Measurements from ENCODE around the gene LRRC49.

LRRC49 gene

GRCh38 chr15:70976851-70977250 is 84.2 kb downstream of the LRRC49 start:
- TF ChIP-seq CTCF (IDR thresholded peaks at IDR 0.05; ENCODE audit: low read depth, low read length) (no peak), EZH2phosphoT487 (IDR thresholded peaks at IDR 0.05; ENCODE audit: low read depth) (no peak)
- H3K4me2 ChIP-seq (ENCODE audit: low read length): no peak overlapping the region
- no peaks in the 10 kb centered on the region for H3K79me2 ChIP-seq (ENCODE audit: low read length)
- H3K4me1 ChIP-seq (ENCODE audit: low read length): peaks cover 6% of the 10 kb centered on the region
- no peak overlapping the region for H3K27ac ChIP-seq (ENCODE audit: low read length)
- peaks cover 4% of the 10 kb centered on the region; the same call in 1 of the 2 replicates for H3K27me3 ChIP-seq (ENCODE audit: low read depth, low read length)
- no peaks in the 10 kb centered on the region for H3K36me3 ChIP-seq (replicated peaks; ENCODE audit: low read depth, low read length)
- H2AFZ ChIP-seq (ENCODE audit: low read depth, low read length): no peak overlapping the region
- H3K9ac ChIP-seq (ENCODE audit: low read length): no peak overlapping the region
- H4K20me1 ChIP-seq (ENCODE audit: insufficient read depth, low read length): no peaks in the 10 kb centered on the region
- H3K4me3 ChIP-seq (ENCODE audit: low read length): no peak overlapping the region
- H3K9me3 ChIP-seq (ENCODE audit: insufficient read depth, low read length): no peaks in the 10 kb centered on the region

DNA sequence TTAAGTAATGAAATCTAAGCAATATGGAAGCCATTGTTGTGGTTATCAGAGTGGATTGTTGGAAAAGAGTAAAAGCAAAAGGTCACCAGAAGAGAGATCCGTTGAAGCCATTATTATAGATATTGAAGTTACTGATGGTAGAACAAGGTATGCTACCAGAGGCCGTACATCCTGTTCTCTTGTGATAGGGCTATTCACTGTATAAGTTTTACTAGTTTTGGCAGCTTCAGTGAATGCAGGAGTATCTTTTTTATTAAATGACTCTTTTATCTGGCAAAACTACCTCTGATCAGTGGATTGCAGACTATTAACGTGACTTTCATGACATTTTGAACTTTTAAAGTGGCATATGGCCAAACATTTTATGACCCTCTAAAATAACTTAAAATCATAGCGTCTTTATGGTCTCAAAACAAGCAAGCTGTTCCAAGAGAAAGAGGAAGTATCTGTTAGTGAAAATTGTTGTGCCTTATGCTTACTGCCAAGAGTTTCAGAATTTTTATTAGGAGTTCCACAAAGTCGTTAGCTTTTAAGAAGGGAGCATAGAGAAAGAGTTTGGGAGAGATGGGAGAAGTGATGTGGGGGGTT is 102.9 kb downstream of the LRRC49 start:
- peaks cover 5% of the 10 kb centered on the region; the same call in 1 of the 2 replicates for H3K4me1 ChIP-seq (ENCODE audit: low read length)
- H3K36me3 ChIP-seq (replicated peaks; ENCODE audit: low read depth, low read length): no peaks in the 10 kb centered on the region
- no peak overlapping the region for H3K4me3 ChIP-seq (ENCODE audit: low read length)
- H3K9me3 ChIP-seq (ENCODE audit: insufficient read depth, low read length): no peaks in the 10 kb centered on the region
- H3K4me2 ChIP-seq (ENCODE audit: low read length): no peak overlapping the region
- H3K79me2 ChIP-seq (ENCODE audit: low read length): no peaks in the 10 kb centered on the region
- H4K20me1 ChIP-seq (ENCODE audit: insufficient read depth, low read length): no peaks in the 10 kb centered on the region
- no peaks in the 10 kb centered on the region for H3K27me3 ChIP-seq (ENCODE audit: low read depth, low read length)
- H3K27ac ChIP-seq (ENCODE audit: low read length): no peak overlapping the region
- no peak for TF ChIP-seq EZH2phosphoT487 (IDR thresholded peaks at IDR 0.05; ENCODE audit: low read depth)
- no peak for TF ChIP-seq CTCF (IDR thresholded peaks at IDR 0.05; ENCODE audit: low read depth, low read length)
- no peak overlapping the region for H3K9ac ChIP-seq (ENCODE audit: low read length)
- H2AFZ ChIP-seq (ENCODE audit: low read depth, low read length): peak overlapping the region; percentile 50; the same call in 1 of the 2 replicates

DNA sequence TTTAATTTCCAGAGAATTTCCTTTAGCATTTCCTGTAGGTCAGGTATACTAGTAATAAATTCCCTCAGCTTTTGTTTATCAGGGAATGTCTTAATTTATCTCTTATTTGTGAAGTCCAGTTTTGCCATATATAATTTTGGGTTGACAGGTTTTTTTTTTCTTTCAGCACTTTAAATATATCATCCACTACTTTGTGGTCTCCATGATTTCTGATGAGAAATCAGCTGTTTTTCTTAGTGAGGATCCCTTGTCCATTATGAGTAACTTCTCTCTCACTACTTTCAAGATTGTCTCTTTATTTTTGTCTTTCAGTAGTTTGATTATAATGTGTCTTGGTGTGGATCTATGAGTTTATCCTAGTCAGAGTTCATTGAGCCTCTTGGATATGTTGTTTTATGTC is 105.7 kb downstream of the LRRC49 start:
- Histone ChIP-seq H3K4me3 (ENCODE audit: low read length) (no peak overlapping the region), H3K9me3 (ENCODE audit: insufficient read depth, low read length) (no peaks in the 10 kb centered on the region), H3K27ac (ENCODE audit: low read length) (no peak overlapping the region), H3K27me3 (ENCODE audit: low read depth, low read length) (no peaks in the 10 kb centered on the region), H3K9ac (ENCODE audit: low read length) (no peak overlapping the region), H3K79me2 (ENCODE audit: low read length) (no peaks in the 10 kb centered on the region), H3K36me3 (replicated peaks; ENCODE audit: low read depth, low read length) (no peaks in the 10 kb centered on the region), H4K20me1 (ENCODE audit: insufficient read depth, low read length) (no peaks in the 10 kb centered on the region), H3K4me2 (ENCODE audit: low read length) (no peak overlapping the region), H3K4me1 (ENCODE audit: low read length) (peaks cover 5% of the 10 kb centered on the region; the same call in 1 of the 2 replicates), H2AFZ (ENCODE audit: low read depth, low read length) (no peak overlapping the region)
- TF ChIP-seq CTCF (IDR thresholded peaks at IDR 0.05; ENCODE audit: low read depth, low read length) (no peak), EZH2phosphoT487 (IDR thresholded peaks at IDR 0.05; ENCODE audit: low read depth) (no peak)

DNA sequence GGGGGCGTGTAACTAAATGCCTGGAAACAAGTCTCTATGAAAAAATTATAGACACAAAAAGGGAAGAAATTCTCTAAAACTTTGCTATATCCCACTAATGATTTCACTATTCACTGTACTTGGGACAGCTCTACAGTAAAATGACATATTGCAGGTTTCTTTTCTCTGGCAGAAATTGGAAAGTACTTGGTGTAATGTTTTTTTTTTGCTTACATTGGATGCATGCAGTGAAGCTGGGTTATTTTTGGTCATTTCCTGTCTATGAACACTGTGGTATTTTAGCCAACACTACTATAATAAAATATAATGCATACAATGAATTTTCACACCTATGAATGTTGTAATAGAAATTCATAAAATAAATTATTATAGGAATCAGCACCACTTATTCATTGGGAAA is 109.7 kb downstream of the LRRC49 start:
- no peaks in the 10 kb centered on the region for H3K79me2 ChIP-seq (ENCODE audit: low read length)
- H3K36me3 ChIP-seq (replicated peaks; ENCODE audit: low read depth, low read length): no peaks in the 10 kb centered on the region
- no peak overlapping the region for H3K4me3 ChIP-seq (ENCODE audit: low read length)
- no peak overlapping the region for H3K9ac ChIP-seq (ENCODE audit: low read length)
- H3K4me2 ChIP-seq (ENCODE audit: low read length): no peak overlapping the region
- H2AFZ ChIP-seq (ENCODE audit: low read depth, low read length): no peak overlapping the region
- H3K4me1 ChIP-seq (ENCODE audit: low read length): no peaks in the 10 kb centered on the region
- TF ChIP-seq EZH2phosphoT487 (IDR thresholded peaks at IDR 0.05; ENCODE audit: low read depth): no peak
- no peak for TF ChIP-seq CTCF (IDR thresholded peaks at IDR 0.05; ENCODE audit: low read depth, low read length)
- H3K9me3 ChIP-seq (ENCODE audit: insufficient read depth, low read length): no peaks in the 10 kb centered on the region
- H3K27ac ChIP-seq (ENCODE audit: low read length): no peak overlapping the region
- H4K20me1 ChIP-seq (ENCODE audit: insufficient read depth, low read length): no peaks in the 10 kb centered on the region
- 0 out of 2 replicates have a peak, but pooled peaks cover 3% of the 10 kb centered on the region for H3K27me3 ChIP-seq (ENCODE audit: low read depth, low read length)
